Immature natural killer cell (primary cell): ENCODE measurements around the gene DNAH7. TPM values are rescaled to one million over a fixed set of nuclear protein-coding genes. Genes with fewer than 3 reads are reported as not detected.
A peak's percentile ranks its signal among the peaks of the same experiment; 100 is the strongest.
"Not testable (repeated sequence)": the region's sequence is repeated elsewhere in the genome, so short reads cannot be mapped to it uniquely, and the experiment has no call there.

Source experiments
- DNase-seq, 3 donors: peaks; one replicate each; pipeline ENCODE4 v3.0.0; 2022; ENCODE audit warnings: mixed read lengths in 1 of 3
- H3K27ac Mint-ChIP-seq, 6 donors: one replicate each; pipeline ENCODE4 v1.8.0; 2020; ENCODE audit warnings: mixed read lengths in 6 of 6, mild to moderate bottlenecking in 5 of 6, inconsistent platforms in 4 of 6, moderate library complexity in 3 of 6
- H3K27me3 Mint-ChIP-seq, 3 donors: one replicate each; pipeline ENCODE4 v1.8.0; 2020 to 2021; ENCODE audit warnings: low read depth in 3 of 3, mild to moderate bottlenecking in 3 of 3, mixed read lengths in 3 of 3, moderate library complexity in 3 of 3, inconsistent platforms in 1 of 3
- H3K36me3 Mint-ChIP-seq, 3 donors: one replicate each; pipeline ENCODE4 v1.8.0; 2020; ENCODE audit warnings: mixed read lengths in 3 of 3, inconsistent platforms in 2 of 3, mild to moderate bottlenecking in 2 of 3
- H3K4me1 Mint-ChIP-seq, 2 donors: one replicate each; pipeline ENCODE4 v1.8.0; 2020; ENCODE audit warnings: inconsistent platforms in 2 of 2, mild to moderate bottlenecking in 2 of 2, mixed read lengths in 2 of 2, moderate library complexity in 1 of 2
- H3K4me3 Mint-ChIP-seq, 5 donors: one replicate each; pipeline ENCODE4 v1.8.0; 2020; ENCODE audit warnings: mild to moderate bottlenecking in 5 of 5, mixed read lengths in 5 of 5, inconsistent platforms in 3 of 5, moderate library complexity in 3 of 5
- H3K9me3 Mint-ChIP-seq, 6 donors: one replicate each; pipeline ENCODE4 v1.8.0; 2020; ENCODE audit warnings: mild to moderate bottlenecking in 6 of 6, mixed read lengths in 6 of 6, inconsistent platforms in 4 of 6, moderate library complexity in 3 of 6
- polyA plus RNA-seq, 3 donors: library from polyadenylated mRNA; unstranded; fragments of 300-500 nt; fragmentation: Illumina TruSeq; gene quantifications; one replicate each; pipeline ENCODE4 v1.2.3, GENCODE V29; 2021

Gene DNAH7
- polyA plus RNA-seq, 3 donors from 2014 or later: 0.69 TPM; not detected in 2

- Mint-ChIP-seq H3K27ac (no peak overlapping the region), H3K4me1 (no peaks in the 10 kb centered on the region), H3K36me3 (no peaks in the 10 kb centered on the region), H3K9me3 (peaks cover 0 to 4% (median 0%) of the 10 kb centered on the region in 6 donors), H3K27me3 (peaks cover 3 to 8% (median 6%) of the 10 kb centered on the region in 3 donors), H3K4me3 (no peak overlapping the region)
- DNase-seq: no peak
Measured at GRCh38 chr2:196096264-196096663, 27.6 kb upstream of the DNAH7 start.

GRCh38 chr2:196089448-196089847 is 20.8 kb upstream of the DNAH7 start:
- DNase-seq, H3K27me3 Mint-ChIP-seq, H3K36me3 Mint-ChIP-seq, H3K27ac Mint-ChIP-seq, H3K4me3 Mint-ChIP-seq, H3K9me3 Mint-ChIP-seq: not testable (repeated sequence)
- H3K4me1 Mint-ChIP-seq: peaks cover 7 to 13% of the 10 kb centered on the region in 2 donors

GRCh38 chr2:196088203-196088602 is 19.6 kb upstream of the DNAH7 start:
- Mint-ChIP-seq H3K9me3 (peaks cover 0 to 2% (median 0%) of the 10 kb centered on the region in 6 donors), H3K4me3 (no peak overlapping the region), H3K4me1 (peaks cover 7 to 13% of the 10 kb centered on the region in 2 donors), H3K27ac (no peak overlapping the region), H3K27me3 (peaks cover under 1 to 3% (median 3%) of the 10 kb centered on the region in 3 donors), H3K36me3 (peaks cover 0 to 8% (median 6%) of the 10 kb centered on the region in 3 donors)
- no peak for DNase-seq

- peak overlapping the region in 2 of 6 donors; percentile 6 to 31 for H3K27ac Mint-ChIP-seq
- peaks cover 0 to 6% (median 3%) of the 10 kb centered on the region in 3 donors for H3K27me3 Mint-ChIP-seq
- H3K4me1 Mint-ChIP-seq: peaks cover 7 to 13% of the 10 kb centered on the region in 2 donors
- H3K9me3 Mint-ChIP-seq: peaks cover 0 to 6% (median 0%) of the 10 kb centered on the region in 6 donors
- peaks cover 0 to 12% (median 6%) of the 10 kb centered on the region in 3 donors for H3K36me3 Mint-ChIP-seq
- no peak for DNase-seq
- H3K4me3 Mint-ChIP-seq: peak overlapping the region in 2 of 5 donors; percentile 1 to 25
Measured at GRCh38 chr2:196086517-196087368, 18.1 kb upstream of the DNAH7 start.

- H3K9me3 Mint-ChIP-seq: peaks cover 0 to 6% (median 0%) of the 10 kb centered on the region in 6 donors
- H3K4me1 Mint-ChIP-seq: peaks cover 7 to 11% of the 10 kb centered on the region in 2 donors
- no peak overlapping the region for H3K27ac Mint-ChIP-seq
- peaks cover 0 to 3% (median 1%) of the 10 kb centered on the region in 3 donors for H3K27me3 Mint-ChIP-seq
- no peak overlapping the region for H3K4me3 Mint-ChIP-seq
- H3K36me3 Mint-ChIP-seq: peaks cover 0 to 12% (median 6%) of the 10 kb centered on the region in 3 donors
- DNase-seq: no peak
Measured at GRCh38 chr2:196083601-196084000, 15.0 kb upstream of the DNAH7 start.

- peak overlapping the region in 1 of 5 donors; percentile 0 for H3K4me3 Mint-ChIP-seq
- no peak for DNase-seq
- H3K9me3 Mint-ChIP-seq: peaks cover 0 to 6% (median 0%) of the 10 kb centered on the region in 6 donors
- H3K36me3 Mint-ChIP-seq: peaks cover 0 to 10% (median 6%) of the 10 kb centered on the region in 3 donors
- H3K4me1 Mint-ChIP-seq: peaks cover 0 to 5% of the 10 kb centered on the region in 2 donors
- H3K27me3 Mint-ChIP-seq: peaks cover 0 to 3% (median 0%) of the 10 kb centered on the region in 3 donors
- H3K27ac Mint-ChIP-seq: peak overlapping the region in 1 of 6 donors; percentile 47
Measured at GRCh38 chr2:196080526-196080925, 11.9 kb upstream of the DNAH7 start.

- Mint-ChIP-seq H3K27ac (no peak overlapping the region), H3K4me3 (no peak overlapping the region), H3K27me3 (peaks cover 0 to 4% (median 0%) of the 10 kb centered on the region in 3 donors)
Measured at GRCh38 chr2:196079052-196079451, 10.4 kb upstream of the DNAH7 start.

GRCh38 chr2:196077821-196078220 is 9.2 kb upstream of the DNAH7 start:
- no peak for DNase-seq
- H3K4me1 Mint-ChIP-seq: peaks cover 0 to 5% of the 10 kb centered on the region in 2 donors
- peaks cover 0 to 3% (median 0%) of the 10 kb centered on the region in 6 donors for H3K9me3 Mint-ChIP-seq
- H3K36me3 Mint-ChIP-seq: peaks cover 0 to 4% (median 0%) of the 10 kb centered on the region in 3 donors
- H3K27ac Mint-ChIP-seq: no peak overlapping the region
- no peak overlapping the region for H3K4me3 Mint-ChIP-seq
- H3K27me3 Mint-ChIP-seq: peaks cover 0 to 4% (median 0%) of the 10 kb centered on the region in 3 donors

More at GRCh38 chr2:196079052-196079451, 10.4 kb upstream of the DNAH7 start:
- no peak for DNase-seq
- Mint-ChIP-seq H3K36me3 (peaks cover 0 to 4% (median 0%) of the 10 kb centered on the region in 3 donors), H3K4me1 (peaks cover 0 to 5% of the 10 kb centered on the region in 2 donors), H3K9me3 (peaks cover 0 to 6% (median 0%) of the 10 kb centered on the region in 6 donors)

GRCh38 chr2:196076778-196077568 is 8.3 kb upstream of the DNAH7 start:
- no peak overlapping the region for H3K27ac Mint-ChIP-seq
- peaks cover 0 to 5% of the 10 kb centered on the region in 2 donors for H3K4me1 Mint-ChIP-seq
- no peak for DNase-seq
- no peaks in the 10 kb centered on the region for H3K9me3 Mint-ChIP-seq
- no peak overlapping the region for H3K4me3 Mint-ChIP-seq
- H3K36me3 Mint-ChIP-seq: peaks cover 0 to 1% (median 0%) of the 10 kb centered on the region in 3 donors
- peaks cover 0 to 1% (median 0%) of the 10 kb centered on the region in 3 donors for H3K27me3 Mint-ChIP-seq

GRCh38 chr2:196075196-196075595 is 6.6 kb upstream of the DNAH7 start:
- H3K4me3 Mint-ChIP-seq: no peak overlapping the region
- no peak overlapping the region for H3K27ac Mint-ChIP-seq

GRCh38 chr2:196074631-196075030 is 6.0 kb upstream of the DNAH7 start:
- Mint-ChIP-seq H3K27ac (no peak overlapping the region), H3K4me3 (no peak overlapping the region), H3K4me1 (peaks cover 0 to 1% of the 10 kb centered on the region in 2 donors), H3K9me3 (no peaks in the 10 kb centered on the region), H3K36me3 (no peaks in the 10 kb centered on the region), H3K27me3 (peaks cover 0 to 1% (median 0%) of the 10 kb centered on the region in 3 donors)
- no peak for DNase-seq

More at GRCh38 chr2:196075196-196075595, 6.6 kb upstream of the DNAH7 start:
- Mint-ChIP-seq H3K4me1 (peaks cover 0 to 3% of the 10 kb centered on the region in 2 donors), H3K9me3 (no peaks in the 10 kb centered on the region), H3K36me3 (no peaks in the 10 kb centered on the region), H3K27me3 (peaks cover 0 to 1% (median 0%) of the 10 kb centered on the region in 3 donors)
- DNase-seq: no peak

- peaks cover 4 to 7% of the 10 kb centered on the region in 2 donors for H3K4me1 Mint-ChIP-seq
- H3K4me3 Mint-ChIP-seq: no peak overlapping the region
- no peaks in the 10 kb centered on the region for H3K36me3 Mint-ChIP-seq
- peaks cover under 1 to 5% (median 2%) of the 10 kb centered on the region in 3 donors for H3K27me3 Mint-ChIP-seq
- H3K9me3 Mint-ChIP-seq: no peaks in the 10 kb centered on the region
- DNase-seq: no peak
- no peak overlapping the region for H3K27ac Mint-ChIP-seq
Measured at GRCh38 chr2:196073521-196073920, 4.9 kb upstream of the DNAH7 start.

GRCh38 chr2:196067088-196067382 is 1.6 kb downstream of the DNAH7 start:
- no peak for DNase-seq
- Mint-ChIP-seq H3K4me1 (peaks cover 13 to 23% of the 10 kb centered on the region in 2 donors), H3K27ac (peak overlapping the region in 4 of 6 donors; percentile 22 to 85 (median 53)), H3K9me3 (no peaks in the 10 kb centered on the region), H3K4me3 (peak overlapping the region; percentile 24 to 73 (median 35)), H3K27me3 (peaks cover 7 to 10% (median 9%) of the 10 kb centered on the region in 3 donors), H3K36me3 (no peaks in the 10 kb centered on the region)
